ENCODE data around the gene ERBB4.

ERBB4 gene

DNA sequence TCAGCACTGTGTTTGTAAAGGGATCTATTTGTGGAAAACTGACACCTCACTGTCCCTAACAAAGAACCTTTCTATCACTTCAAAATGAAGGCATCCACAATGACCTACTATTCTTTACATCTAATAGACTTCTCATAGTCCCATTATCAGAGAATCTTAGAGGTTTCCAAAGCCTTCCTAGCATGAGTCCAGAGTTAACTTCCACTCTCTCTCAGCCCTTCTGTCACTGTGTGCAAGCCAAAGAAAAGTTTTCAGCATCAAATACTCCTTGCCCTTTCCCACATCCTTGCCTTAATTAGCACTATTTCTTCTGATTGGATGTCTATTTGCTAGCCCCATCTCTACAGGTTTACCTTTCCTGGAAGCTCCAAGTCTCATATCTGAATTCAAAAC, 178.5 kb downstream of the ERBB4 start:
- DNase-seq = no peak

DNA sequence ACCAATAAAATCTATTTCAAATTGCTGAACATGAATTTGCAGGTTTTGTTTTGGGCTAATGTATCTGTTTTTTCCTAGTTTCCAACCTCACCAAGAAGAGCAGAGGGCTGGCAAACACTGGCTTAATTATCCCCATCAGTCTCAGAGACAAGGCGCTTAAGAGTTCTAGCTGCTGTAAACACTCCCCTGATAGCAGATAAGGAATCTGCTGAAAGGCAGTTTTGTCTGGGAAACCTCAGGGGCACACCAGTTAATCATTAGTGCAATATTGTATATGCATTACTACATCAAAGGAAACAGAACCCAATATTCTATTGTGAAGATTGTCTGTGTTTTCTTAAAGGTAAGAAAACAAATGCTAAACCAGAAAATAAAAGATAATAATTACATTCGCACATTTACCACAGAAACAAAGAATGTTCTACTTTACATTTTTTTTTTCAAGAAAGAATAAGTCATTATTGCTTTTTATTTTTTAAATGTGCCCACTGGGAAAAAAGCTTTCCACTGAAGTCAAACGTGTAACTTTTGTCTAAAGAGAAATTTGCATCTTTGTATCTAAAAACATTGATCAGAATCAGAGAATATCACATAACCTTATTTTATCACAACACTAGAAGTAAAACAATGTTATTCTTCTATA, 179.1 kb downstream of the ERBB4 start:
- no peak for DNase-seq

DNA sequence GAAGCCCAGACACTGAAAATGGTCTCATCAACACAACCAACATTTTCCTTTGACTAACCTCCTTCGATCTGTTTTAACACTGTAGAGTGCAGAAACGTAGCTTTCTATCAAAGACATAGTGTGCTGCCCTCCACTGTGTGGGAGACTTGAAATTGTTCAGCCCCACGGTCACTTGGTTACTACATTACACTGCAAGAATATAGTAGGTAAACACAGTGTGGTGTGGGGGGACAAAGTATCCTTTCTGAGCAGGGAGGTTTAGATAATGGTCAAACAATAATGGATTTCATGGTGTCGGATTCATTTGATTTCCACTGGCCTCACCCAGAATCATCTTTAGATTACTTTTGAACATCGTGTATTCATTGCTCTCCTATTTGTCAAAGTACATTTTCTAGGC, 181.0 kb downstream of the ERBB4 start:
- no peak for DNase-seq

DNA sequence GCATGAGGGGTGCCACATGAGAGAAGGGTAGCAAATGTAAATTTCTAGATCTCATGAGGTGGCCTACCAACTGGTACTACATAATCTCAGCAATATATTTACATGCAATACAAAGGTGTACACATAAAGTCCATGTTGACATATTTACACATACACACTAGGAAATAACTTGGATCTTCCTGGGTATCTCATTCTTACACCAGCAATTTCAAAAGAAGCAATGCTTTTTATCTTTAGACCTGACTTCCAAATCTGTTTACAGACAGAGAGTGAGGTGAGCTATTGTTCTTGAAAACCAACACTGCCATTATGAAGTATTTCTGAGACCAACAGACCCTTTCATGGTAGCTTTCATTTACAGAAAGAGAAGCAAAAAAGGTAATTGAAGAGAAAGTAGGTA, 184.2 kb downstream of the ERBB4 start:
- no peak for DNase-seq

DNA sequence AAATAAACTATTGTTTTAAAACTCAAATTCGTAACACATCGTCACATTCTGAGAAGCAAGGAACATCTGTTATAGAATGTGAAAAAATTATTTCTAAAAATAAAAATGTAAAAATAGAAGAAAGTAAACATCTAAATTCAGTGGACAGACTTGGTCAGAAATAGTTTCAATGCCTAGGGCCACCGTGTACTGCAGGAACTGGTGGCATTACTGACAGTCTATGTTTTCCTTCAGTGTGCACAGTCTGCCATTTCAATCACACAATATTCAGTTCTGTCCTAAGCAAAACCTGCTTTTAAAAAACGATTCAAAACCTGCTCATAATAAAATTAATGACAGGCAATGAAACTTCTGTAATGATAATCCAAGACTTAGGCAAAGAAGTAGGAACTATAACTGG, 190.1 kb downstream of the ERBB4 start:
- no peak for DNase-seq

DNA sequence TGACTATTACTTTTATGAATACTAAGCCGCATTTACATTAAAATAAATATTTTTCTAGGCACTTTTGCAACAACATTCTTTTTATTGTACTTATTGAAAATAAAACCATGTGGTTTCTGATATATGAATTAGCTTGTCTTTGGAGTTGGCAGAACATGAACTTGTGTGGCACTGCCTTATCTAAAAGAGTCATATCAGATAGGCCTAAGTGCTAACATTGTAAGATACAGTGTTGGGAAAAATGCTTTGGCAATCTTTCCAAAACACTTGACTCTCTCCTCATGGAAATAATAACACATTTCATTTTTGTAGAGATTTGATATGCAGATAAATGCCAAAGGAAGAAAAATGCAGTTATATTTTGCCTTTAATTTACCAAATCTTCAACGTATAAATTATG, 191.7 kb downstream of the ERBB4 start:
- DNase-seq = no peak

DNA sequence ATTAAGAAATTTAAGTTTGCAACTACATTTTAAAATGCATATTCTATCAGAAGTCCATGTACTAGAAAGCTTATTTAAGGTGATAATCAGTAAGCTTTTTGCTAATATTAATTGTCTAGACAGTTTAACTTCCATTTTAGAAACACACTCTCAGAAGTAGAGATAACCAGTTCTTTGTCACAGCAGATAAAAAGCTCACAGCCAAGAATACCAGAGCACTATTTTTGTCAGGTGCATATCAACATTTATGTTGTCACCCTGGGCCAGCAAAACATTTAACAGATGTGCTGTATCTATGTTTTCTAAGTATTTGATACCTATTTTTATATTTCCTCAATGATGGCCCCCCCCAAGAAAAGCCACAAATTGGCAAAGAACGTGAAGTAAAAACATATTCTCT, 192.6 kb downstream of the ERBB4 start:
- DNase-seq = no peak

DNA sequence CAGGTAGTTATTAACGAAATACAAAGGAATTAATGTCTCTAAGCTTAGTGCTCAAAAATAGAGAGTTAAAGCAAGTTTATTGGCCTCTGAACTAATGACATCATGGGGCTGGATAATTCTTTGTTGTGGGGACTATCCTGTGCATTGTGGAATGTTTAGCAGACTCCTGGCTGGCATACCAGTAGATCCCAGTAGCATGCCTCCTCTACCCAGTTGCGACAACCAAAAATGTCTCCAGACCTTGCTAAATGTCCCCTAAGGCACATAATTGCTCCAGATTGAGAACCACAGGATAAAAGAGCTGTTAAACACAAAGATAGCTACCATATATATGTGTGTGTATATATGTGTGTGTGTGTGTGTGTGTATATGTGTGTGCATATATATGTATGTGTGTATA, 194.5 kb downstream of the ERBB4 start:
- no peak for DNase-seq

DNA sequence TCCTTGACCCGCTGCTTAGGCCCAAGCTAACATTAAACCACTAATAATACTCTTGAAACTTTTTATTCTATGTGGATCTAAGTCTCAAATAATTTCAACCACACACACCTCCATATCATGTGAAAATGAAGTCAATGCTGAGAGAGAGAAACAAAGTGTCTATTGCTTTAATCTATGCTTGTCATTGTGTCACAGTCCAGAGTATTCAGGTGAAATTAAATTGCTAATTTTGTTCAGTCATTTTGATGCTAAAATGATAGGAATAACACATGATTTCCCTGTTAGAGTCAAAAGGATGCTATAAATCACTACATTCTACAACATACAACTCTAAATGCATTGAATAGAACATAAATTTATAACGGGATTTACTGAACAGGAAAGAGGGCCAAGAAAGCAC, 195.4 kb downstream of the ERBB4 start:
- DNase-seq = no peak

DNA sequence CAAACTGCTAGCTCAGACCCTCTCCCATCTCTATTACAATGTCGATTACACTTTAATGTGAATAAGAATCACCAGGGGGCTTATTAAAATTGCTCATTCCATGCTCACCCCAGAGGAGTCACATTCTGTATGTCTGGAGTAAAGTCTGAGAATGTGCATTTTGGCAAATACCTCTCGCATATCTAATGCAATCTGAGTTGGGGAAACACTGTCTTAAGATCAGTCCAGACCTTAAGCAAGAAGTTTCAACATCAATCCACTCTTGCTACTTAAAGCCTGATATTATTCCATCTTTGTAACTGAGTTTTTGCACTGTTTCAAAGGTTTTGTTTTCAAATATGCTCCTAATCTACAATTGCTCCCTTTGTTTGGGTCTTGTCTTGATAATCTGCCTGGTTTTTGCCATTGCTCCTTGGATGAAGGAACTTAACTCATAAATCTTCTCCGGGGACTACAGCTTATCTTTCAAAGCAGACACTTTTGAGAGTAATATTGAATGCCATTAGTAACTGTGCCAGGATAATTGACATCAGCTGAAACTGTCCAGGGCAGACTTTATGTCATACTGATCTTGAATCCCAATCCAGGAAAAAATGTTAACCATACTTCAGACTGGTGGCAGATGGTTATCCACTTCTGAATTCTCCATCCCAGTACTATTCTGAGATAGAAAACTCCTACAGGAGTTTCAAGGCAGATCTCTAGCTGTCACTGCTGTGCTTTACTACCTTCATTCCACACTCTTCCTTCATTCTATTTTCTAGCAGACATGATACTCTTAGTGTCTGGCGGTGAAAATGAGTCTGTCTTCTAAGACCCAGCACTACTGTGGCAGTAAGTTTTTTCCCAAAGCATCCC, 200.9 kb downstream of the ERBB4 start:
- DNase-seq = no peak

DNA sequence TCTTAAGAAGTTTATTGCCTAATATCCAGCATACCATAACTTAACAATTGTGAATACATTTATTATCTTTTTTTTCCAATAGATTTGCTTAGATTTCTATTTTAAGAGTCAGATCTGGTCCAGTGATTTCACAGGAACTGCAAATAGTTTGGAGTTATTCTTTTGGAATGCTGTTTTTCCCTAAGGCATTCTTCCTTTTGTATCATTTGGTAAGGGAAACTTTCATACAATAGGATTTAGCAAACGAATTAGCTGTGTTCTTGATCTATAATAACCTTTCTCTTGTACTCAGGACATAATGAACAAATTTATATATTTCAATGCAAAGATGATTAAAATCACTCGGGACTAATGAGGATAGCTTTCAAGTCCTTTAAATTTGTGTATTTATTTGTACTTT, 201.6 kb downstream of the ERBB4 start:
- DNase-seq = no peak

DNA sequence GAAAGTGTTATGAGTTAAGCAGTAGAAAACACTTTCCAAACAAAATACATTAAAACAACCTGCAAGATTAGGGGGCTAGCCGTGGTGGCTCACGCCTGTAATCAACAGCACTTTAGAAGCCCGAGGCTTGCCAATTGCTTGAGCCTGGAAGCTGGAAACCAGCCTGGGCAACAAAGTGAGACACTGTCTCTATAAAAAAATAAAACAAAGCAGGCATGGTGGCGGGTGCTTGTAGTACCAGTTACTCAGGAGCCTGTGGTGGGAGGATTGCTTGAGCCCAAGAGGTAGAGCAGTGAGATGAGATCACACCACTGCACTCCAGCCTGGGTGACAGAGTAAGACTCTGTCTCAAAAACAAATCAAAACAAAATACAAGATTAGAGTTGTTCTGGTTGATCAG, 208.3 kb downstream of the ERBB4 start:
- no peak for DNase-seq

DNA sequence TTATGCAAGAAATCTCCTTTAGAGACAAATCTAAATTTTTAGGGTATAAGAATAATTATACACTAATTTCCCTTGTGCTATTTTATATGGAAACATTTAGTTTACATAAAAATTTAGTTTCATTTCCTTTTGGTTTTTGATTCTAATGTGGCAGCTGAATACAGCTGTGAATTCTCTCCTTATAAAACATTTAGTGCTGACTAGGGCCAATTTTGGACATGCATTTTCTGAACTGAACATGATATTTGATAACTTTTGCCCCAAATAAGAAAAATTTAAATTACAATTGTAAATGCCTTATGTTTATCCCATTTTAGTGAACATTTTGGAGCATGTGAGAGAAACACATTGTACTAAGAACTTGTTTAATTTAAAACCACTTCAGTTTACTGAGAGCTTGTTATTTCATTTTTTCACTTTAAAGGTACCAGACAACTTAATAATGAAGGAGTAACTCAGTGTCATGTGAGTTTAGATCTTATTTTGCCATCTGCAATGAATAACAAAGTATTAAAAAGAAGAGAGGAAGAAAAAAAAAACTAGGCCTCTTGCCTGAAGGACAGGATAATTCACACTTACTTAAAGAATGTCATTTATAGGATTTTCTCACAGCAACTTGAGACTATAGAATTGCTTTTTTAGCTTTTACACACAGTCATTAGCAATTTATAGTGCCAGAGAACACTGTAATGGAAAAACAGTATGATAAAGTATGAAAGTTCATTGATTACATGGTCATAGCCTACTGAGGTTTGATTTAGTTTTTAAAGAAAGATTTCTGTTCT, 209.7 kb downstream of the ERBB4 start:
- DNase-seq = no peak

DNA sequence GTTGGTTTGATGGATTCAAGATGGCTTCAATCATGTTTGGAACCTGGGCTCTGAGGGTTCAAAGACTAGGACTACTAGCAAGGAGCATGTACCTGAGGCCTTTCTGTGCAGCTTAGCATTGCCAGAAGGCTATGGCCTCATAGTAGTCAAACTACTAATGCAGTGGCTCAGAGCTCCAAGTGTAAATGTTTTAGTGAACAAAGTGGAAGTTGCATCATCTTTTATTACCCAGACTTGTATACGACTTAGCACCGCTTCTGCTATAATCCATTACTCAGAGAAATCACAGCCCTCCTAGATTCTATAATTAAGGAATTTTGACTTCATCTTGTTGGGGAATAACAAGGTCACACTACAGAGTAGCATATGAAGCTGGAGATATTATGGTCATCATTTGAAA, 210.5 kb downstream of the ERBB4 start:
- DNase-seq = no peak

DNA sequence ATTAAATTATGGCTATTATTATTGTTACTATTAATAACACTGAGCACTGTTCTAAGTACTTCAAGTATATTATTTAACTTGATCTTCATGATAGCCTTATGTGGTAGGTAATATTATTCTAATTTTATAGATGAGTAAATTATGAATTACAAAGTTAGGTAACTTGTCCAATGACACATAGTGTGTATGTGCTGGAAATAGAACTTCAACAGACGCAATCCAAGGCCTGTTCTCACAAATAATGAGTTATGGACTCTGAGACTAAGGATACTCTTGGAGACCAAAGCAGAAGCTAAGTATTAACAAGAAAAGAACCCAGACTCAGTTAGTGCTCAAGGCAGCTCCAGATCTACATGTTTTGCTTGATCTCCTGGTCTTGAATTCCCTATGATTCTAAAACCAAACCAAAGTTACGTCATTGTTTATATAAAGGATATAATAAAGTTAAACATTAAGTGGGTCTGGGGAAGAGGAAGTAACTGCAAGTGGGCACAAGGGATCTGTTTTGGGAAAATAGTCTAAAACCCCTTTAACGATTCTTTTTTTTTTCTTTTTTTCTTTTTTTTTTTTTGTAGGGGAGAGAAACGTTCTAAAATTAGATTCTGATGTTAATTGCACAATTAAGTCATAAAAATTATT, 211.3 kb downstream of the ERBB4 start:
- no peak for DNase-seq

DNA sequence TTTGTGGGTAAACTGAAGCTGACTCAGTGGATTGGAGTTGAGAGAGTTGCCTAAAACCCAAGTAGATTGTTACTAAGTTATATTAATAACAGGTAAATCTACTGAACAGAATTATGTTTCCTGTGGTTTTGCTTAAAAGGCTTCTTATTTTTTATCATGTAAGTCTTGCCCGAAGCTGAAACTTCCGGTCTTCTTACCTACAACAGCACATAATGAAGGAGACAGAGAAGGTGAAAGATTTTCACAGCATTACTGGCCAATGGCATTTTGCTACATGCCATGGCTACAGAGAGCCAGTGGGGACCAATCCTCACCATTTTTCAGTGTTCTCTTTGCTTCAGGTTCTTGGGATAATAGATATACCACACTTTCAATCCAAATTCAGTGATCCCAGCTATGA, 220.0 kb downstream of the ERBB4 start:
- no peak for DNase-seq

DNA sequence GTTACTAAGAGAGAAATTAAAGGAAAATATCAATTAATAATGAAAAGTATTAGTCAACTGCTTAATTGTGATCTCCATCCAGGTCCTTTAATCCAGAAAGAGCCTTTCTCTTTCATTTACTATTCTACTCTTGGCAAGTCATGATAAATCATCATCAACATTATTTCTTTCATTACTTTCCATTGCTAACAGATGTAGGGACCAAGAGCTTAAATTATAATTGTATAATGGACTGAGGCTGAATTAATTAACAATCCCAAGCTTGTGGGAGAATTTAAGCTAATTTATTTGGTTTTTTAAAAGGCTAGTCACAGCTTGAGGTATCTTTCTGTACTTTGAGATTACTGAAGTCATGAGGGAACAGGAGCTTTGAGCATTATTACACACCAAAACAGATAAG, 223.9 kb downstream of the ERBB4 start:
- DNase-seq = no peak

DNA sequence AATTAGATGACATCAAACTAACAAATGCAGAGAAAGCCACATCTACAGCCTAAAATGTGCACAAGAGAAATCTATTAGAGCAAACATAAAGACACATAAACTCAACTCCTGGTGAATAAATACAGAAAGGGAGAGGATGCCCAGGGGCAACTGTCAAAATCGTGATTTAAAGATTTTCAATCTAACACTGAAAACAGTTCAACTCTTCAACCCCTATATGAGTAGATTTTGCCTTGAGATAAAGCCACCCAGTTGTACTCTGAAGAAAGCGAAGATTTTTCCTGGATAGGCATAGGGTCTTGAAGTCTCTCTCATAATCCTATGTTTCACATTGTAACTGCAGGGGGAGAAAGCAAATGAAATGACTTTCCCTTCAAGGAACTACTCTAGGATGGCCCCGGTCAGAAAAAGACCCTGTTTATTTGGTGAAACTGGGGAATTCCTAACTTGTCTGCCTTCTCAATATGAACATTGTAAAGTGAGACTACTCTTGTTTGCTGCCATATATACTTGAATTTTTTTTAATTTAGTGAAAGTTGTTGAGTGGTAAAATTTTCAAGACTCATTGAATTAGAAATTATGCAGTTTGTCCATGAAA, 226.7 kb downstream of the ERBB4 start:
- no peak for DNase-seq

DNA sequence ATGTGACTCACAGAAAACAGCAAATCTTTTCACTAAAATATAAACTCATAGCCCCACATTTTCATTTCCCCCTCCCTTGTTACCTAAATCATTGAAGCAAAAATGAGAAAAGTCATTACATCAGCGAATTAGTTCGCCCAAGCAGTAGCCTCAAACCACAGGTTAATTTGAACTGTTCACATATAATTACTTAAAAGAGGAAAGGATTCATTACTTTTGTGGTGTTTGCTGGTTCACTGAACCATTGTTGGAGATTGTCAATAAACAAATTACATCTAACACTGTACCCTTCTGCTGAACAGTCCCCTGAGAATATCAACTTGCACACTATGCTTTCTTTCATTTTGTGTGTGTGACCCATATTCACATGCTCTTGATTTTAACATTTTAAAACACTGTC, 238.7 kb downstream of the ERBB4 start:
- no peak for DNase-seq

DNA sequence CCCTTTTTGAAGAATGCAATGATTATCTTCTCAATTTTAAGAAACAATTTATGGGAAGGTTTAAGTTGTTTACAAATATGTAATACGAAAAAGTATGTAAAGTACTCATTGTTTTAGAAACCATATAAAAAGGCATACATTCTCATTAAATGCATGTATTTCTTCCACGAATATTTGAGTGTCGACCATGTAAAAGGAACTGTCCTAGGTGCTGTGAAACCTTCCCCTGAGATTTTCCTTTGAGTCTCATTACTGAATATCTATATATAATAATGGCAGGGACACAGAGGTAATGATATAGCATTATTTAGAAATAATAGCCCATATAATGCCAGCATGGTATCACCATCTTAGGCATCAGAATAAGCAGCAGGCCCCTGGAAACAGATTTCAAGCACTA, 239.3 kb downstream of the ERBB4 start:
- no peak for DNase-seq

DNA sequence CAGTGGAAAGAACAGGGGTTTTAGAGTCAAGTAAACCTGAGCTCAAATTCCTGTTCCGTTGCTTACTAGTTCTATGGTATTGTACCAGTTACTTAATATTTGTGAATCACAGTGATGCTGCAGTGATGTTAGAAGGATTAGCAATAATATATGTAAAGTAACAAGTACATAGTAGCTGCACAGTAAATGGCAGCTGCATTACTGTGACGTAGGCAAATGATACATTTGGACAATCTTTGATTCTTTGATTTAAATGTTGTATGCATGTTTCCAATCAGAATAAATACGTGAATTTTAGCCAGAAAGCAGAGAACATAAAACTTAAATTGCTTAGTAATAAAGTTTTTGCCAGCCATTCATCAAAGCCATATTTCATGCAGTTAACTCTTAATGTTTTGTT, 243.0 kb downstream of the ERBB4 start:
- DNase-seq = no peak

DNA sequence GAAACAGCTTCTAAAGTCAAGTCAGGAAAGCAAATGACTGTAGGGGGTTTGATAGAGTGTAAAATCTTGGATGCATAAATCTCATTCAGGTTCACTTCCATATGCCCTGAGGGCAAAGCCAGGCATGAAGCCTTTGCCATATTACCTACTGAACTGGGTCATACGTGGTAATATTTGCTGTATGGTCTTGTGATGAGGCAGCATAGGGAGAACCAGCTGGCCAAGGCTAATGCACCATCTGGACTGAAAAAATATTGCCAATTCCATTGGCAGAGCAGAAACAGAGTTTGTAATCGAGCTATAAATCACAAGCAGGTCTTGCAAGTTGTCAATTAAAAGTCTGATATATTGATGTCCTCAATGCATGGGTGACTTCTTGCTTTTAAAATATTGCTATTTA, 243.8 kb downstream of the ERBB4 start:
- DNase-seq = no peak

DNA sequence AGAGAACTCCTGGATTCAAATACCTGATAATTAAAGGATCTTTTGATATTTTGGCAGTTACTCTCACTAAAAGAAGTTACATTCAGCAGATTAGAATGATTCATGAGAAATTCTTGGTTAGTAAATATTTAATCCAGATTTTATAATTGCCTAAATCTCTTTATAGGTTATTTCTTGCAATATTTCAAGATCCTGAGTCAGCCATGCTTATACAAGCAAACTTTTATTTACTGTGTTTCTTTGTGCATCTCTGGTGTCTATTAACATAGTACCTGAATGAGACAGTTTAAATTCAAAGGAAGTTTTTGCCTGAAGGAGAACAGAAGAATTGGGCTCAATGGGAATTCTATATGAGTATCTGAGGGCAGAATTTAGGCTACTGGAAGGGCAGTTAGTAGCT, 249.3 kb downstream of the ERBB4 start:
- DNase-seq = no peak

All from activated naive CD4-positive, alpha-beta T cell (primary cell).